ENCODE data around the gene GALNT14.
"Not testable (repeated sequence)": the region's sequence is repeated elsewhere in the genome, so short reads cannot be mapped to it uniquely, and the experiment has no call there.

GALNT14 gene

GRCh38 chr2:30933496-30933895, 204.7 kb downstream of the GALNT14 start:
- DNase-seq = no peak

- DNase-seq = no peak
Observed at GRCh38 chr2:30932870-30933269, 205.4 kb downstream of the GALNT14 start.

GRCh38 chr2:30931841-30932407, 206.3 kb downstream of the GALNT14 start:
- DNase-seq = no peak

DNA sequence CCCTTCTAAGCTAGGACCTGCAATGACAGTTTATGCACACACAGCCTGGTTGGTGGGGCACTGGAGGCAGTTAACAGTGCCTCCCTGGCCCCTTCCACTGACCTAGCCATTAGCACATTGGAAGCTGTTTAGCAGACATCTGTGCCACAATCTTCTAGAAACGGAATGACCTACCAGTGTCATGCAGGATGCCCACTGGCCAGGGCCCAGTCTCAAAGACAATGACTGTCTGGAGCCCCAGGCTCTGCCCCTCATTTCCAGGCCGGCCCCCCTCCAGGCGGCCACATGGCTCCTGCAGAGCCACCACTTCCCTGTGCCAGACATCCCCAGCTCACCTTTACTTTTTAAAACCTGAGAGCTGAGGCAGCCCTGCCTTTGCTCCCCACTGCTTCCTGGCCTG, 207.5 kb downstream of the GALNT14 start:
- DNase-seq = no peak

DNA sequence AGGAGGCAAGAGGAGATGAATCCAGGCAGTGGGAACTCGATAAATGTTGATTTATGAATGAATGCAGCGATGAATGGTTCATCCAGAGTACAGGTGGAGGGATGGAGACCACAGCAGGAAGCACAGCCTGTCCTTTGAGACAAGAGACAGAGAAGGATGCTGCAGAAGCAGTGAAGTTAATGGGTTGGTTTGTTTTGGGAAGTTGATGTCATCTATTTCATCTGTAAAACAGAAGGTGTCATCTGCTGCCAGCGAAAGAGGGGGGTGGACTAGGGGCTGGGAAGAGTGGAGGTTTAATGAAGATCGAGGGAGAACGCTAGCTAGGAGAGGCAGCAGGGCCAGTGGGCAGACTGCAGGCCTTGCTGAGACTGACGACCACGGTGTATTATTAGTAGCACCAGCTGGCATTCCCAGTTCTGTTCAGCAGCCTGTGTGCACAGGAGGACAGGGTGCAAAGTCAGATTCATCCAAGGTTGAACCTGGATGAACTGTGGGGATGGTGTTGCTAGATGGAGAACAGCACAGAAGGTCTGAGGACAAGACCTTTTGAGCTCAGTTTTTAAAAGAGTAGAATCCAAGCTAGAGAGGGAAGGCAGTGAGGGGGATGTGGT, 210.7 kb downstream of the GALNT14 start:
- DNase-seq = no peak

- DNase-seq = no peak
Observed at GRCh38 chr2:30926606-30927005, 211.6 kb downstream of the GALNT14 start.

DNA sequence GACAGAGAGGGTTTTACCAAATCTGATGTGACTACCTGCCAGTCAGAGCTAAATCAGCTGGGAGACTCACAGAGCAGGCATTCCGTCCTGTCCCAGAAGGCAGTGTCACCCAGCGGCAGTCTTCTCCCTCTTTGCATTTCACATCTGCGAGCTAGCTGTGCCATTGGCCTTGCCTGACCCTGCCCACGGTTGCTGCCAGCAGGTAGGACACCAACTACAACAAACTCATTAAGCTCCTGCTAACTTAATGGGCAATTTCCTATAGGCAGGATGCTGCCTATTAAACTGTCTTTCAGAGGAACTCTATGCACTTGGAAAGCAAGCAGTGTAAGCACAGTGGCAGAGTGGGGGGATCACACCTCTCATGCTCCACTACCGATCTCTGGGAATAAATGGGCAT, 214.6 kb downstream of the GALNT14 start:
- no peak for DNase-seq

- no peak for DNase-seq
Observed at GRCh38 chr2:30920511-30920910, 217.7 kb downstream of the GALNT14 start.

DNA sequence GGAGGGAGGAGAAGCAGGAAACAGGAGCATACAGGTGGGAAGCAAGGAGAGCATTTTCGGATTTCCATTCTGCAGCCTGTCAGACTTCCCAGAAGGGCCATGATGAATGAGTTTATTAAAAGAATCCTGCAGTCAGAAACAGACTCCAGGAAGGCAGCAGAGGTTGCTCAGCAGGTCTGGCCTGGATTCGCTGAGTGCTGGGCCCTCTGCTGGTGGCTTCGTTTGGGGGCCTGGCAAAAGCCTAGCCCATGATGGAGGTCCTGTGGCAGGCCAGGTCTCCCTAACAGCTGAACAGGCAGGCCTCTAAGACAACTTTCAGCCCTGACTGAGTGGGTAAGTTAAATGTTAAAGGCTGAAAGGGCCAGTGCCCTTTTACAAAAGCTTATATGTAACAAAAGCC, 222.8 kb downstream of the GALNT14 start:
- no peak for DNase-seq

DNA sequence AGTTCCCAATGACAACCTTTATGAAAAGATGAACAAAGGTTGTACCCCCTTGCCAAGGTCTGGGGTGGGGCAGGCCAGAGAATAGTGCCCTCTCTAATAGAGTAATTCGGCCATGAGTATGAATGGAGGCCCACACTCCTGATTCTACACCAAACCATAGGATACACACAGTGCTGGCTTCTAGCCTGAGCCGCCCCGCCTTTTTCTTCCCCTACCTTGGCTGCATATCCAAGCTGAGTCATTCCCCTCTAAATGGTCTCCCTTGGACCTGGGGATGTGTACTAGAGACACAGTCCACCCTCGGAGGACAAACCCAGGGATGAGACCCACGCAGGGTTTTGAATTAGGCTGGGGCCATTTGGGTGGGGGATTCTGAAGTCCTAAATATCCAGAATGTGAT, 223.8 kb downstream of the GALNT14 start:
- DNase-seq = no peak

DNA sequence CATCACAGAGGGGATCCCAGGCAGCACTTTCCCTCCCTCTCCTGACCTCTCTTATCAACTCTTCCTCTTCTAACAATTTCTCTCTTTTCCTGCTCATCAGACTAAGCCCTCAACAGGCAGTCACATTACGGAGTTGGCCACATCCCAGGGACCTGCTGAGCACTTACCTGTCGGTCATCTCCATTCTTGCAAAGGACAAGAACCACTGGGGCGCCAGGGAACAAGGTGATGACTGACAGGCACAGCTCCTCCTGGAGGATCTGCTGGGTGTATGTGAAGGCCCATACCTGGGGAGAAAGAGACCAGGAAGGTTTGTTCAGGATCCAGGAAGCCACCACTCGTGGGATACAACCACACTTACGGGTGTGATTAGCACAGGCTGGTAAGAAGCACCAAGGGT, 226.2 kb downstream of the GALNT14 start:
- no peak for DNase-seq

GRCh38 chr2:30911327-30911726, 226.9 kb downstream of the GALNT14 start:
- no peak for DNase-seq

GRCh38 chr2:30910686-30911085, 227.6 kb downstream of the GALNT14 start:
- no peak for DNase-seq

- not testable (repeated sequence) for DNase-seq
Observed at GRCh38 chr2:30904437-30904836, 233.8 kb downstream of the GALNT14 start.

DNA sequence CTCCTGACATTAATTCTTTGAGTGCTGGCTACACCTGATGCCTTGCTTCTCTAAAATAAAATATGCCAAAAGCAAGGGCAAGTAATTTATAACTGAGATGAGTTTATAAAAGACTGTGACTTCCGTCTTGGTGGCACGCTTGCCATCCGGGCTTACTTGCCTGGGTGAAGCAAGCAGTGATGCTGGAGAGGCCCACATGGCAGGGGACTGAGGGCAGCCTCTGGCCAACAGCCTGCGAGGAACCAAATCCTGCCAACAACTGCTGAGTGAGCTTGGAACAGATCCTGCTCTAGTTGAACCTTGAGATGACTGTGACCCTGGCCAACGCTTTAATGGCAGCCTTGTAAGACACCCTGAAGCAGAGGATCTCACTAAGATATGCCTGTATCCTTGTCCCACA, 234.9 kb downstream of the GALNT14 start:
- no peak for DNase-seq

DNA sequence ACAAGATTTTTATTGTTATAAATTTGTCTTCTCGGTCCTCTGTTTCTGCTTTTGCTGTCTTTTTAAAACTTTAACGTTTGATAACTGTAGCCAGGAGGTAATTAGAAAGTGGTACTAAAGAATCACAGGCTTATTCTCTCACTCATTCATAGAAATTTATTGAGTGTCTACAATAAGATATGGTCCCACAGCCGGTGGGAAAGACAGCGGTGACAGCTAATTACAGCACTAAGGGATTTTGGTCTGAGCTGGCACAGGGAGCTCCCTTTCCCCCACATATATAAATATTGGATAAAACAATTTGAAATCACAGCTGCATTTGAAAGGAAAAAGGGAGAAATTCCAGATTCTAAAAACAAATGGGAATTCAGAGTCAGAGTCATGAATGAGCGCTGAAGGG, 237.9 kb downstream of the GALNT14 start:
- DNase-seq = no peak

- DNase-seq = no peak
Observed at GRCh38 chr2:30899516-30900054, 238.7 kb downstream of the GALNT14 start.

DNA sequence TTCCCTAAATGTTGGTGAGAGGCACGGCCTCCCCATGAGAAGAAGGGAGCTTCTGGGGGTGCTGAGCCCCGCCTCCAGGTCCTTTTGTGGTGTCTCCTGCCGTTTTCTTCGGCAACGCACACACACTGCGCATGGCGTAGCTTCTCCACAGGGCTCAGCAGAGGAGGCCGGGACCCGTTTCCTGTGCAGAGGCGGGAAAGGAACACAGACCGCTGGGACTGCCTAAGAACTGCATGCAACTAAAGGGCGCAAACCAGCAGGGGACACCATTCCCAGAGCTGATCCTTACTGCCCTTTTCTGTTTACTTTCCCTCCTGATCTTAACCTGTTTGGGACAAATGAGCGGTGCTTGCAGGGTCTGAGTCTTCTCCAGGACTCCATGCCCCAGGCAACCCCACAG, 240.7 kb downstream of the GALNT14 start:
- DNase-seq = no peak

- no peak for DNase-seq
Observed at GRCh38 chr2:30894498-30895119, 243.6 kb downstream of the GALNT14 start.

DNA sequence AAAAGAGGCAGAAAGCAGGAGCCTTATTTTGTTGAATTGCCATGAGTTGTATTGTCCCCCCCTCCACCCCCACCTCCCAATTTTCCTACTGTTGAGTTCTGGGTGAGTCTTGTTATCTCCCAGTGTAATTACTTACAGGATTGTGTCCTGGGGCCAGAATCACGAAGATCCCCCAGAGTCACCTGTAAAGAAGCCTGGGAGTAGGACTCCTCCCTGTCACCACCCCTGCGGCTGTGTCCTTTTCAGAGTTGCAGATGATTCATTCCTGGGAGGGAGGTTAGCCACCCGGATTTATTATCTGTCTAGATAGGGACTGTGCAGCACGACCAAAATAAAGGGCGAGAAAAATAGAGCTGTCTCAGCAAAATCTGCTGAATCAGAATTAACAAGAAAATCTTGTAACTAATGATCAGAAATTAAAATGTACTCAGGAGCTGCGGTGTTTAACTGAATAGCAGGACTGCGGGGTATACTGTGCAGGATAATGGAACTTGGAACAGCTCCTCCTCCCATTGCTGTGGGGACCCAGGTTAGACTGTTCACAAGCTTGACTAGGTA, 249.3 kb downstream of the GALNT14 start:
- DNase-seq = no peak

- no peak for DNase-seq
Observed at GRCh38 chr2:30886080-30886479, 252.2 kb downstream of the GALNT14 start.

GRCh38 chr2:30883822-30884221, 254.4 kb downstream of the GALNT14 start:
- DNase-seq = no peak

GRCh38 chr2:30883184-30883583, 255.1 kb downstream of the GALNT14 start:
- no peak for DNase-seq

GRCh38 chr2:30880516-30880915, 257.7 kb downstream of the GALNT14 start:
- DNase-seq = no peak

Measured in T1000 (cell line).